Lung (tissue), 12 donors: Measurements from ENCODE around the gene HIBCH. TPM values are rescaled to one million over a fixed set of nuclear protein-coding genes. Genes with fewer than 3 reads are reported as not detected.

Experiments
- ATAC-seq: fragments of 200-7000 bp; cut with Tn5 transposase; one replicate; pipeline ENCODE4 v1.9.1; 2020; ENCODE audit warnings: moderate number of reproducible peaks; ENCODE audit not compliant: insufficient read depth, low FRiP score
- DNase-seq, 3 donors: peaks; one replicate each; pipeline ENCODE4 v3.0.0-alpha.2; 2013 to 2017
- H3K27ac ChIP-seq, 2 donors: one replicate each; pipeline ENCODE4 v1.5.1; 2013; ENCODE audit warnings: mild to moderate bottlenecking in 2 of 2, moderate library complexity in 2 of 2, control low read depth in 1 of 2, inconsistent platforms in 1 of 2, low read depth in 1 of 2, low read length in 1 of 2
- H3K27me3 ChIP-seq, 3 donors: one replicate each; pipeline ENCODE4 v1.5.1; 2013; ENCODE audit warnings: low read length in 2 of 3; ENCODE audit not compliant: control insufficient read depth in 3 of 3, insufficient read depth in 3 of 3
- H3K36me3 ChIP-seq, 4 donors: one replicate each; pipeline ENCODE4 v1.5.1; 2013; ENCODE audit warnings: low read length in 4 of 4, mild to moderate bottlenecking in 1 of 4, moderate library complexity in 1 of 4; ENCODE audit not compliant: control insufficient read depth in 4 of 4, insufficient read depth in 4 of 4
- H3K4me1 ChIP-seq, 5 donors: one replicate each; pipeline ENCODE4 v1.5.1; 2013; ENCODE audit warnings: low read length in 5 of 5, mild to moderate bottlenecking in 2 of 5, moderate library complexity in 1 of 5; ENCODE audit not compliant: control insufficient read depth in 5 of 5, insufficient read depth in 5 of 5
- H3K4me3 ChIP-seq: one replicate; pipeline ENCODE4 v1.5.1; 2013; ENCODE audit warnings: mild to moderate bottlenecking, control low read depth, moderate library complexity
- H3K9ac ChIP-seq, 2 donors: one replicate each; pipeline ENCODE4 v1.5.1; 2013; ENCODE audit warnings: low read length in 2 of 2, control low read depth in 1 of 2; ENCODE audit not compliant: insufficient read depth in 1 of 2
- H3K9me3 ChIP-seq, 4 donors: one replicate each; pipeline ENCODE4 v1.5.1; 2013; ENCODE audit warnings: low read length in 3 of 4, mild to moderate bottlenecking in 1 of 4, moderate library complexity in 1 of 4; ENCODE audit not compliant: control insufficient read depth in 4 of 4, insufficient read depth in 3 of 4
- WGBS, 2 donors: extraction: QIAGEN DNeasy Blood & Tissue Kit; methylation state at CpG; one replicate each; pipeline ENCODE4 v1.1.7; 2013; 5-methylcytosine and 5-hydroxymethylcytosine counted together
- polyA plus RNA-seq, 2 donors: library from polyadenylated mRNA; stranded (reverse); fragments of 200-250 nt; gene quantifications; one replicate each; pipeline ENCODE4 v1.2.1, GENCODE V29; 2013
- total RNA-seq, 2 donors: library from RNA; depleted of rRNA in 1 of 2; stranded (reverse); fragments of >200 nt in 1 of 2; gene quantifications; one replicate each; pipeline ENCODE4 v1.2.1, GENCODE V29; 2014 to 2021
- TF ChIP-seq, protein P1 (sequence below): IDR thresholded peaks from 2 replicates; pipeline ENCODE4 v1.5.1; 2012; ENCODE audit warnings: mild to moderate bottlenecking; ENCODE audit errors: control extremely low read depth, extremely low read depth
- donor health status: control.
- donor health status: control.
- donor health status: Bipolar disorder and iron deficiency.
- donor health status: healthy.
- donor health status: DM: yes; HTN: yes; CAD: no.

Gene HIBCH
- total and polyA plus RNA-seq, 4 donors, result 14.2 to 50.0 (median 17.9) TPM

DNA sequence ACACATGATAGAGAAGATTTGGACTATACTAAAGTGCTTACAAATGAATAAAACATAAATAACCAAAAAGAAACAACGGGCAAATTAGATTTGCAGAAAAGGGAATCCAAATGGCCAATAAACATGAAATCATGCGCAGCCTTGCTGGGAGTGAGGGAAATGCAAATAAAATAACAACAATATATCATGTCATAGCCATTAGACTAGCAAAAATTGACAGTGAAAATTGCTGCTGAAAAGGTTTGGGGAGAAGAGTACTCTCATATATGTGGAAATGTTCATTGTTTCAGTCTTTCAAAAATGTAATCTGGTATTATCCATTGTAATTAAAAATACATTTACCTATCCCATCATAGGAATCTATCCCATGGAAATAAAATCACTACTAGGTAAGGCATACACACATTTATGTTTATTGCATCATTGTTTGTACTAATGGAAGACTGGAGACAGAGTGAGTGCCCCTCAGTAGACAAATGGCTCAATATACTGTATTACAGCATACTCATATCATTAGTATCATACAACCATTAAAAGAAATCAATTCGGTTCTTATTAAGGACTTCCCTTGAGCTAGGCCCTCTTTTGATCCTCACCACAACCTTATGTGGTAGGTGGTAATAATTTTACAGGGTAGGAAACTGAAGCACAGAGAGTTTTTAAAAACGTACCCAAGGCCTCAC, 163.0 kb downstream of the HIBCH start:
- H3K9ac ChIP-seq, result no peak overlapping the region
- no peak for DNase-seq
- H3K4me1 ChIP-seq, result no peaks in the 10 kb centered on the region
- H3K36me3 ChIP-seq, result no peaks in the 10 kb centered on the region
- no peak for ATAC-seq
- H3K9me3 ChIP-seq, result no peaks in the 10 kb centered on the region
- 91 to 96% methylated on average over 4 of the region's 4 CpGs for WGBS, 2 donors
- no peak overlapping the region for H3K4me3 ChIP-seq
- no peaks in the 10 kb centered on the region for H3K27me3 ChIP-seq
- TF ChIP-seq, protein P1, sequence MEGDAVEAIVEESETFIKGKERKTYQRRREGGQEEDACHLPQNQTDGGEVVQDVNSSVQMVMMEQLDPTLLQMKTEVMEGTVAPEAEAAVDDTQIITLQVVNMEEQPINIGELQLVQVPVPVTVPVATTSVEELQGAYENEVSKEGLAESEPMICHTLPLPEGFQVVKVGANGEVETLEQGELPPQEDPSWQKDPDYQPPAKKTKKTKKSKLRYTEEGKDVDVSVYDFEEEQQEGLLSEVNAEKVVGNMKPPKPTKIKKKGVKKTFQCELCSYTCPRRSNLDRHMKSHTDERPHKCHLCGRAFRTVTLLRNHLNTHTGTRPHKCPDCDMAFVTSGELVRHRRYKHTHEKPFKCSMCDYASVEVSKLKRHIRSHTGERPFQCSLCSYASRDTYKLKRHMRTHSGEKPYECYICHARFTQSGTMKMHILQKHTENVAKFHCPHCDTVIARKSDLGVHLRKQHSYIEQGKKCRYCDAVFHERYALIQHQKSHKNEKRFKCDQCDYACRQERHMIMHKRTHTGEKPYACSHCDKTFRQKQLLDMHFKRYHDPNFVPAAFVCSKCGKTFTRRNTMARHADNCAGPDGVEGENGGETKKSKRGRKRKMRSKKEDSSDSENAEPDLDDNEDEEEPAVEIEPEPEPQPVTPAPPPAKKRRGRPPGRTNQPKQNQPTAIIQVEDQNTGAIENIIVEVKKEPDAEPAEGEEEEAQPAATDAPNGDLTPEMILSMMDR, result no peak
- H3K27ac ChIP-seq, result no peak overlapping the region

Other genes starting within 250 kb of the HIBCH start
- gene INPP1, start 23.8 kb upstream of the HIBCH start, total RNA-seq, result 10 to 100 TPM; 15.7 to 26.7 TPM
- 10 to 100 TPM; 18.3 to 18.7 TPM for gene INPP1, start 23.8 kb upstream of the HIBCH start, polyA plus RNA-seq
- gene MFSD6, start 88.5 kb upstream of the HIBCH start, total RNA-seq, result 10 to 100 TPM; 57.3 to 61.7 TPM
- gene MFSD6, start 88.5 kb upstream of the HIBCH start, polyA plus RNA-seq, result 10 to 100 TPM; 11.7 to 17.5 TPM
- 10 to 100 TPM in 1 of 2 donors, 1 to 10 TPM in 1; 3.4 to 11.2 TPM for gene NEMP2, start 214.9 kb upstream of the HIBCH start, total RNA-seq
- 1 to 10 TPM in 1 of 2 donors, under 1 TPM in 1; 0.85 to 1.8 TPM for gene NEMP2, start 214.9 kb upstream of the HIBCH start, polyA plus RNA-seq